HG03342 (cell line): ENCODE data around the gene CEP128.
A peak's percentile ranks its signal among the peaks of the same experiment; 100 is the strongest.
"Not testable (repeated sequence)": the region's sequence is repeated elsewhere in the genome, so short reads cannot be mapped to it uniquely, and the experiment has no call there.

ENCODE experiments used
- ATAC-seq: cut with Tn5 transposase; IDR thresholded peaks from one replicate; pipeline ENCODE4 v1.9.1; 2021; ENCODE audit warnings: mild to moderate bottlenecking, moderate library complexity; ENCODE audit not compliant: unreplicated experiment

CEP128 gene

DNA sequence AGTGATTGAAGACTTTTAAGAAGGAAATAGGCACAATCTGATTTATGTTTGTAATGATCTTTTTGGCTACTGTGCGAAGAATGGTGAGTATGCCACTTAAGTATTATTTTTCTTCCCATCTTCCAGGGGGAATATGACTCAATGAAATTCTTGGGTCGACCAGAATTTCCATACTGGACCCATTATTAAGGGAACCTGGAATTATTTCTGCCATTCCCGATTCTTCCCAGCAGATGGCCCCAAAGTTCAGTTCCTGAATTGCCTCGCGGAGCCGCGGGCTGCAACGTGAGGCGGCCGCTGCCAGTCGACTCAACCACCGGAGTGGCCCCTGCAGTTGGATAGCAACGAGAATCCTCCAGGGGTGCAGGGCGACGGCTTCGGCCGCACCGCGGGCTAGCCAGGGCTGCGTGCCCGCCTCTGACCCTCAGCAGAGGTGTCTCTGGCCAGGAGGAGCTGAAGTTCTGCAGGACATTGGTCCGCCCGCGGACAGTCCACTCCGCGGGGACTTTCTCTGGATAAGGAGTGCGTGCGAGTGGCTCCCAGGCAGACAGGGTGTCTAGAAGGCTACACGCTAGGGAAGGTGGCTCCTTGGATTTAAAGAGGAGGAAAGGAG, 13.3 kb upstream of the CEP128 start:
- peak; percentile 28 for ATAC-seq

DNA sequence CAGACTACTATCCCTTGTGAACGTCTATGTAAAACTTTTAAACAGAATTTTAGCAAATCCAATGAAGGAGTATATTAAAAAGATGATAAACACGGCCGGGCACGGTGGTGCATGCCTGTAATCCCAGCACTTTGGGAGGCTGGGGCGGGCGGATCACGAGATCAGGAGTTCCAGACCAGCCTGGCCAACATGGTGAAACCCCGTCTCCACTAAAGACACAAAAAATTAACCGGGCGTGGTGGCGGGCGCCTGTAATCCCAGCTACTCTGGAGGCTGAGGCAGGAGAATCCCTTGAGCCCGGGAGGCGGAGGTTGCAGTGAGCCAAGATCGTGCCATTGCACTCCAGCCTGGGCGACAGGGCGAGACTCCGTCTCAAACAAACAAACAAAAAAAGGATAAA, 11.7 kb upstream of the CEP128 start:
- ATAC-seq, result not testable (repeated sequence)

DNA sequence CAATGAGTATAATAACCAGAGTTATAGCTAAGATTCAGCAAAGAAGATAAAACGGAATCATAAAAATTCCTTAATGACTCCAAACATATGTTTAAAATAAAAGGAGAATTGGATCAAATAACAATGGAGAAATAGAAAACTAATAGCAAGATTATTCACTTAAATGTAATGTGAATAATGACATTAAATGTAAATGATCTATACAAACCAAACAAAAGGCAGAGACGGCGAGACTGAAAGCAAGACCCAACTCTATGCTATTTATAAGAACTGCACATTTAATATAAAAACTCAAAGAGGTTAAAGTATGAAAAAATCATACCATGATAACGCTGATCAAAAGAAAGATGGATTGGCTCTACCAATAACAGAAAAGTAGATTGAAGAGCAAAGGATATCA, 10.0 kb upstream of the CEP128 start:
- ATAC-seq, result no peak

DNA sequence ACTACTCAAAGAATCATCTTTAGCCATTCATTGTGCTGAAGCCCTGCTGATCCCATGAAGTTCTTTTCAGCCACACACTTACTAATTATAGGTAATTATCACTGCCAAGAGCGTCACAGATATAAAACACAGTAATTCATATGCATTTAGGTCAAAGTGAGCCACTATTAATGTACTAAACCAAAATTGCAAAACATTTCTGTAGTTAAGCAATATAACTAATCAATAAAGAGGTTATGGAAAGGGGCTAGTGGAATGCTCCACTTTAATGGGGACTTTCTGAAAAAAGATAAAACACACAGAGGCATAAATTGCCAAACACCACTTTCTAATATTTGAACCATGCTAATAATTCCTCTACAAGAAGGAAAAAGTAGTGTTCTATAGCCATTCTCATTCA, 6.8 kb upstream of the CEP128 start:
- no peak for ATAC-seq

DNA sequence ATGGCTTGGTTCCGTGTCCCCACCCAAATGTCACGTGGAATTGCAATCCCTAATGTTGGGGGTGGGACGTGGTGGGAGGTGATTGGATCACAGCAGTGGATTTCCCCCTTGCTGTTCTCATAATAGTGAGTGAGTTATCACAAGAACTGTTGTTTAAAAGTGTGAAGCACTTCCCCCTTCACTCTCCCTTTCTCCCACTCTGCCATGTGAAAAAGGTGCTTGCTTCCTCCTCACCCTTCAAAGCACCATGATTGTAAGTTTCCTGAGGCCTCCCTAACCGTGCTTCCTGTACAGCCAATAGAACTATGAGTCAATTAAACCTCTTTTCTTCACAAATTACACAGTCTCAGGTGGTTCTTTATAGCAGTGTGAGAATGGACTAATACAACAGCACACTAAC, 5.3 kb upstream of the CEP128 start:
- ATAC-seq, result no peak

DNA sequence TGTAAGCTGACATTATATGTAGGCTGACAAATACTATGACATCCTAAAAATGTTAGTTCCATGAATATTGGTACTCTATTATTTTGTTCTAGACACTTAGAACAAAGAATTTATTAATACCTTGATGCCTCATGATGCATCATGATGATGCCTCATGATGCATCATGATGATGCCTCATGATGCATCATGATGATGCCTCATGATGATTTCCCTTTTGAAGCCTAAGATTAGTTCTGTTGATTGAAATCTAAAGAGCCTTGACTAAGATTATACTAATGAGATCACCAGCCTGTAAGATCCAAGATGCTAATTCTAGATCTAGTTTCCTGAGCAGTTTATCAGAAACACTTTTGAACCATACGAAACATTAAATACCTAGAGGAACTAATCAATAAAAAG, 4.6 kb upstream of the CEP128 start:
- no peak for ATAC-seq

DNA sequence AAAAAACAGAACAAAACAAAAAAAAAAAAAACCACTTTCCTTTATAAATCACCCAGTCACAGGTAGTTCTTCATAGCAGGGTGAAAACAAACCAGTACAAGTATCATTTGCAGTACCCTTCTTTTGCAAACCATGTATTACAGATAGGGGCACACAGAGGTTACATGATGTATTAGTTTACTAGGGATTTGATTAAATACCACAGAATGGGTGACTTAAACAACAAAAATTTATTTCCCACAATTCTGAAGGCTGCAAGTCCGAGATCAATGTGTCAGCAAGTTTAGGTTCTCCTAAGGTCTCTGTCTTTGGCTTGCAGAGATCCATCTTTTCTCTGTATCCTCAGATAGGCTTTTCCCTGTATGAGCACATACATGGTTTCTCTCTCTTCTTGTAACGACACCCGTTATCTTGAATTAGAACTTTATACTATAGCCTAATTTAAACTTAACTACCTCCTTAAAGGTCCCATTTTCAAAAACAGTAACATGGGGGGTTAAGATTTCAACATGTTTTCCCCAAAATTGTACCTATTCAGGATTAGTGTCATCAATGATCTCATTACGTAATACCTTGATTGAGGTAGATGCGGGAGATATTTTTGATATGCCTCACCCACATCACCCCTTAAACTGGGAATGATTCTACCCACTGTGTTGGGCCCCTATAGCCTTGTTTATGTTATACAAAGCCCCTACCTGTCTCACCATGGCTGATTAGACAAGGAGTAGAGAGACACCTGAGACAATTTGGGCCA, 3.5 kb upstream of the CEP128 start:
- ATAC-seq, result no peak

DNA sequence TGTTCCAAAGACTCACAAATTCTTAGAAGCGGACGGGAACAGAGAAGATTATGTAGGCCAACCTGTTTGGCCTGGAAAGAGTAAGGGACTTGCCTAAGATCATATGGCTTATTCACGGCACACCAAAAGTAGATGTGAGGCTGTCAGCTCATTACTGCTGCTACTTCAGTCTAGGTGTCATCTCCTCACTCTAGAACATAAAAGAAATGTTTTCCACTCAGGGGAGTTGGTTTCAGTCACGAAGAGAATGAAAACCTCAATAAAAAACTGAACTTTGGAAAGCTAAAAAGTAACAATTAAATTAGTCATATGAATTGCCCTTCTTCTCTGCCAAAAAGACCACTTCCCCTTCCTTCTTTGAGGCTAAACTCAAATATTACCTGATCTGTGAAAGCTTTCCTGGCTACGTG, 658 bp upstream of the CEP128 start:
- peak; percentile 11 for ATAC-seq

DNA sequence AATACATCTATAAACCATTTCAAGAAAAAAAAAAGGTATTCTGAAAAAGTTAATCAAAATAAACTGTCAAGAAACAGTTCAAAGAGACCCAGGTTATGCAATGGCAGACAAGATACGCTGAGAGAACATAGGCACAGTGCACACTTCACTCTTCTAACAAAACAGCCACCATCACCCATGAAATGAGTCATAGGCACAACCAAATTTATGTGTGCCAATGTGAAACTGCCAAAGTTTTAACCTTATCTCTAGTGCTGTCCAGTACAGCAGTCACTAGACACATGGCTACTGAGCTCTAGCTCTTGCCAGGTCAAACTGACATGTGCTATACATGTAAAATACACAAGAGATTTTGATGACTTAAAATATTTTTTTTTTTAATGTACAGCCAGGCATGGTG, 1.4 kb downstream of the CEP128 start:
- ATAC-seq, result peak; percentile 27

DNA sequence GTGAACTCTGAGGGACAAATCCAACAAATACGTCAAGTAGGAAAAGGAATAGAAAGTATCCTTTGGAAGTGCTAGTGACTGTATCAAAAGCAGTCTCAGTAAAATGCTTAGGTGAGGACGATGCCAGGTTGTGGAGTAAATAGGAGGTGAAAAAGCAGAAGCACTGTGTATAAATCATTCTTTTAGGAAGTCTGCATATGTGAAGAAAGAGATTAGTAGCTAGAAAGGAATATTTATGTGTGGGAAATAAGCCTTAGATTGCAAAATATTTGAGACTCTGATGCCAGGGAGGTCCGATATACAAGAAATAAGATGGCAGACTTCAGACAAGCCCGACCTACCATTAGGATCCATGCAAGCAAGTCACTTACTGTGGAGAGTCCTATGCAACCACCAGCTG, 7.9 kb downstream of the CEP128 start:
- no peak for ATAC-seq

DNA sequence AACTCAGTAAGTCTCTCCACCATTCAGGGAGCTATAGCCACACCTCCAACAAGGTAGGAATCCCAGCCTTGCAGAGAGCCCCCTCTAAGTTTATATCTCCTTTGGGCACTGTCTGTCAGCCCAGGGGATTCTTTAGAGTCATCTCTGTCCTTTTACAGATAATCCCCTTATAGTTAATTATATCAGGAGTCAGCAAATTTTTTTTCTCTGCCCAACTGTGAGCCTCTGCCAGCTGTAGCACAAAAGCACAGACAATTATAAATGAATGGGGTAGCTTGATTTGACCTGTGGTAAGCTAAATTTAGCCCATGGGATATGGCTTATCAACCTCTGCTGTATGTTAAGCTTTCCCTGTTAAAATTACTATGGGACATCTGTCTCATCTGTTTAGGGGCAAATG, 8.3 kb downstream of the CEP128 start:
- ATAC-seq, result no peak

DNA sequence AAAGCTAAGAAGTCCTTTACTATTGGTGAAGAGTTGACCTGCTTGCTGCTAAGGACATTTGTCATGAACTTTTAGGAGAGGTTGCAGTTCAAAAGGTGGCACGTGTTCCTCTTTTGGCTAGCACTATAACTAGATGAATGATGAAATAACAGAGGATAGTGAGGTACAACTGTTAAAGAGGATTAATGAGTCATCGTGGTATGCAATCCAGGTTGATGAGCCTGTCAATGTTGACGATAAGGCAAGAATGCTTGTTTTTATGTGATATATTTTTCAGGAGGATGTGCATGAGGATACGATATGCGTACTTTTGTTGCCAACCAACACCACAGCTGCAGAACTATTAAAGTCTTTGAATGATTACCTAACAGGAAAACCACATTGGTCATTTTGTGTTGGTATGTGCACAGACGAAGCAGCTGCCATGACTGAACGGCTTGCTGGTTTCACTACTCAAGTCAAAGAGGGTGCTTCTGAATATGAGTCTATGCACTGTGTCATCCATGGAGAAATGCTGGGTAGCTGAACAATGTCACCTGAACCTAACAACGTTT, 10.6 kb downstream of the CEP128 start:
- ATAC-seq, result peak; percentile 99

DNA sequence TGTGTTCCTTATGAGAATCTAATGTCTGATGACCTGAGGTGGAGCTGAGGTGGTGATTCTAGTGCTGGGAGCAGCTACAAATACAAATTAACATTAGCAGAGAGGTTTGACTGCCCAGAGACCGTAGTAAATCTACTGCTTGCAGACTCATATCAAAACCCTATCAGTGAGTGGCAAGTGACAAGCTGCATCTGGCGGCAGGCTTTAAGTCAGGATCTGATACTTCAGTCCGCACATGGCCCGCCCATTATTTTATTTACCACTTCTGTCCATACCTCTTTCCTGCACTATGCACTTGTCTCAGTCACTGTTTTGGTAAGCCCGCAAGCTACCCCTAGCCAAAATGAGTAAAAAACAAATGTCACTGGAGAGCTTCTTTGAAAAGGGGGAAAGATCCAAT, 11.4 kb downstream of the CEP128 start:
- ATAC-seq, result no peak

DNA sequence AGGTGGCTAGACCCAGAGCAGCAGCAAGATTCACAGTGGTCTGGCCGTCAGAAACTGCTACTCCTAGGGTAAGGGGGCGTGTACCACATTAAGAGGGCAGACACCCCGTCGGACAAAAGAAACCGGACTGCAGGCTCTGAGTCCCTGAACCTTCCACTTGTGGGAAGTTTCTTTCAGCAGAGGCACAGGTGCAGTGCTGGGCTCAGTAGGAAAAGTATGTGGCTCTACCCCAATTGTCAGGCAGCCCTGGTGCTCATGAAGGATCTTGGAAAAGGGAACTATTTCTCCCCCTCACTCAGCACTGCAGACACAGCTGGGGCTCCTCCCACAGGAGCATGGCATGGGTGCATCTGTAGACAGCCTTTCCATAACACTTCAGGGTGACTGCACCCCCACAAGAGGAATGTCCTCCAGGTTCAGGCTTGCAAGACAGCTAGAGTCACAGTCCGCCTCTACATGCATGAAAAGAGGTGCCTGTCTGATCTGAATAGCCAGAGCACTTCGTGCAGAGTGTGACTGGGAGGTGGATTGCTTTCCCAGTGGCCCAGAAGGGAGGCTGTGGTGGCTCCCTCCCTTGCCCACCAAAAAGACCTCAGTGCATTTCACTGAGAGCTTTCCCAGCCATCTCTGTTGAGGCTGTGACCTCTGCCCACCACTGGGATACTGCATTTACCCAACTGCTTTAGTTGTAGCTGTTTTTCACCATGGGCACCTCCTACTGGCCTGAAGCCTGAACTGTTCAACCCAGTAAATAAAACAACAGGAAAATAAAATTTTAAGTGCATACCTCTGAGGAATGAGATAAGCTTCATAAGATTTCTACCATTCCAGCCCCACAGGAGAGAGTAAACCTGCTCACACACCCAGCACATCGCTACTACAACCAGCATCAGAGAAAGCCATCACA, 14.2 kb downstream of the CEP128 start:
- no peak for ATAC-seq

DNA sequence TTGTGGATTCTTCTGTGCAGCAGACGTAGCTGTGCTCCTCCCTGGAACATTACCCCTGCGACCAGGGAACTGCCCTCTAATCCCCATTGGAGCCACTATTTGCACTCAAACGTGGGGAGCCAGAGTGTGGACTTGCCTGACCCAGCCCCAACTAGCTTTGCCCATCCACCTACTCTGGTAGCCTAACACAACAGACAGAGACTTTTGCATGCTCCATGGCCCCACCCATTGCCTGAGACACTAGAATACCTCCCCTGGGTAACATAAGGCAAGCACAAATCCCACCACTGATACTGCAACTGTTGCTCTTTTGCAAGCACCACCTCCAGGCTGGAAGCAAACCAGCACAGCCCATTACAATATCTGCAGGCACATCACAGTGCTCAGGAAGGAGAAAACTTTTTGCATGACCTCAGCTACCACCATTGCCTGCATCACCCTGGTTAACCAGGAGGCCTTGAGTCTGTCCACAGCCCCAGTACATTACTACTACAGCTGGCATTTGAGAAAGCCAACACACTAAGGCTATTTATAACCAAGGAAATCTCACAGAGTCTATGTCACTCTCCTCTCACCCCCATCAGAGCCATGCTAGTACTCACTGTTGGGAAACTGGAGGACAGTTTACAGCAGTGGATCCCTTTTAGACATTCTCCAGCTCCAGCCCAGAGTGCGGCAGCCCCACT, 15.0 kb downstream of the CEP128 start:
- no peak for ATAC-seq

DNA sequence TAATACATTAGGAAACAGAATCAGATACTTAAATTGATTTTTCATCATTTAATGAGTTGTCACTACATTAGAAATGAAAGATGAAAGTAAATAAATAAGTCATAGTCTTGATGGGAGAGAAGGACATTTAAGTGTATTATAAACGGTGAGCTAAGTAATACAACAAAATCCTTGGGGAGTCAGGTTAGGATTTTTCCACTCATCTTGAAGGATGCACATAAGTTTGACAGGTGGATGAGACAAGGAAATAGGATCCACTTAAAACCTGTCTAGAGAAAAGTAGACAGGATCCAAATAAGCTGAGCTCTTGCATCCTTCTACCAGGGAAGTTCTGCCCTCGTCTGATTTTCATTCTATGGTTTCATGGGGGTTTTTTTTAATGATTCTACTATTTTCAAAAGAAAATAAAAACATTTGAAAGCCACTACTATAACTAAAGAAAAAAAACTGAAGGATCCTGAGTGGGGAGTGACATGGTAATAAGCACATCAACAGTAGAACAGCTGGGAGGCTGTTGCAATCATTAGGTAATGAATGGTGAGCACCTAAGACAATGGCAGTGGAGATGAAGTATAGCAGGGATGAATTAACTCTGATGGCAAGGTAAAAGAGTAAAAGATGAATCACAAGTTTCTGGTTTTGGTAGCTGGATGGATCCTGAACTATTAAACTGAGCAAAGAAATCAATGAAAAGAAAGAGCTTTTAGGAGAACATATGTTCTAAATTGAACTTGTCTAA, 17.0 kb downstream of the CEP128 start:
- ATAC-seq, result no peak

DNA sequence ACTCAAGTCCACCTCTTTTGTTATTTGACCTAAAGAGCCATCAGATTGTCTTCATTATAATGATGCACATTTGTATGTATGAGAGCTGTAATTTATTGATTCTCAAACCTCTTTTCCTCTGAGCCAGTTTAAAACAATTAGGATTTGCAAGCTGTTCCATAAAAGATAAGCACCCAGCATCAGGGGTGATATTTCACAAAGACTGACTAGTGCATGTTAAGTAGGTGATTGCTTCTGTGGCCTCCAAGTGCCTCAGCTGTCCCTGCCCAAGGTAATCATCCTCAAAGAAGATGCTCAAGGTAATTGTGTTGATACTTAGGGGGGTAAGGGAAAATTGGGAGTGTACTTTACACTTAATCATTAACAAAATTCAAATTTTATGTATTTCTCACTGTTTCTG, 18.2 kb downstream of the CEP128 start:
- no peak for ATAC-seq

DNA sequence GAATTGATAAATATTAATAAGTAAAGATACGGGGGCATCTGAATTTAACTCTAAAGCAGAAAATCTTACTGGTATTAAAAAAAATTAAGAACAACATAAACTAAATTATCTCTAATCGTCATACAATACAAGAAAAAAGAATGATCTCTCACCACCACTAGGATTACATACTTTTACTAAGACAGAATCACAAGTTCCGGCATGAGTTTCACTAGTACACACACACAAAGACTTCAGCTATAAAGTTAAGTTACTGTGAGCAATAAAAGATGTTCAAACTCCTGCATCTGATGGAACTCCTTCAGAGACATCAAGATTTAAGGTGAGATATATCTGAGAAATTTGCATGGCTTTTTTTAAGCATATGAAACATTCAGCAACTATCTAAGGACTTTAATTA, 21.9 kb downstream of the CEP128 start:
- ATAC-seq, result no peak

DNA sequence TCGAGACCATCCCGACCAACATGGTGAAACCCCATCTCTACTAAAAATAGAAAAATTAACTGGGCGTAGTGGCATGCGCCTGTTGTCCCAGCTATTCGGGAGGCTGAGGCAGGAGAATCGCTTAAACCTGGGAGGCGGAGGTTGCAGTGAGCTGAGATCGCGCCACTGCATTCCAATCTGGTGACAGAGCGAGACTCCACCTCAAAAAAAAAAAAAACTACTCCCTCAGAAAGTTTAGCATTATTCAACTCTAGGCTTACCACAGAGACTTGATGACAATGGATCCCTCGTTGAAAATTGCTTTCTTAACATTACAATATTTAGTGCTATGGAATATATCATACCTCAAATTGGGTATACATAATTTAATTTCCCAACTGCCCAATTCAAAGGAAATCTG, 29.5 kb downstream of the CEP128 start:
- ATAC-seq, result not testable (repeated sequence)

DNA sequence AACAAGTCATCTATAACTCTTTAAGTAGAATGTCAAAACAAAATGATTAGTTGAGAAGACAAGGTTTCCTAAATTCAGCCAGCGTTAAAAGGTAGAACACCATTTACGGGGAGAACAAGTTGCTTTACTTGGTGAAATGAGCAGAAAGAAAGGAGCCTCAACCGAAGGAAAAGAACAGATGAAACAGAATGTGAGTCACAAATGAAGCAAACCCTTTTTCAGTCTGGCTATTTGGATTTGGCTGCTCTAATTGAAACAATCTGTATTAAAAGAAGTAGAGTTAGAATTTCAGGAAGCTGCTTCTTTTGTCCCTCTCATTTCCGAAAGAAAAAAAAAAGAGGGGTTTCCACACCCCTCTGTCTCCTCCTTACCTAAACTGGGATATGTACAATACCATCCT, 34.6 kb downstream of the CEP128 start:
- ATAC-seq, result no peak
